Amygdala (tissue), 56 donors: Measurements from ENCODE around the gene LMOD1.
"Not testable (repeated sequence)": the region's sequence is repeated elsewhere in the genome, so short reads cannot be mapped to it uniquely, and the experiment has no call there.

ENCODE experiments used
- DNase-seq, 56 donors: peaks; one replicate each; lab custom pipeline; 2025; lab: John Stamatoyannopoulos, UW

LMOD1 gene

DNA sequence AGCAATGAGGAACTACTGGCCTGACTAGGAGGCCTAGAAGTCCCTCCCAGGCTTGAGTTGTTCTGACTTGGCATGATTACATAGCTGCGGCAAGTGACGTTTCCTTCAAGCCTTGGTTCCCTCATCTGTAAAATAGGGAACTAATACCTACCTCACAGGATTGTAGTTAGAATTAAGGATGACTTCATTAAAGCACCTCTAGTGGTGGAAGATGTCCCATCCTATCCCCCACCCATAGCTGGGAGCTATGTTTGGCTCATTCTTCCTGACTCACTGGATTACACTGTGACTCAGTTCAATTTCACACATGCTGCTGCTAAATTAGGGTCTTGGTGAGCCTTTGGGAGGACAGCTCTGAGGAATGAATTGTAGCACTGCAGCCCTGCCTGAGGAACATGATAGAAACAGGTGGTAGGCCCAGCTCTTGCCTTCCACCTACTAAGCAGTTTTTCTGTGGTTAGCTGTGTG is 63.6 kb downstream of the LMOD1 start:
- DNase-seq, result peak in 12 of 56 donors; percentile 25 to 69 (median 52)

DNA sequence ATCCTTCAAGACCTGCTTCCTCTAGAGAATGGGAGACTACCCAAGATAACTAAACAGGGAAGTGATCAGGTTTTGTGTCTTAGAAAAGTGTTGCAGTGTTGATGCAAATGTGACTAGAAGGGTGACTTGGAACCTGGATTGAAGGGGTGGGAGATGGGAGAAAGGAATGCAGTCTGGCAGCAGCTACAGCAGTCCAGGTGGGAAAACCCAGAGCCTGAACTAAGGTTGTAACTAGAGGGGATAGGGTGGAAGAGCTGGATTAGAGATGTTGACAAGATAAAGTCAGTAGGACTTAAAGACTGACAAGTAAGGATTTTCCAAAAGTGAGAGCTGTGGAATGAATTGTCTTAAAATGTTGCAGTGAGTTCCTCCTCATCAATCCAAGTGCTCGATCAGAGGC is 64.7 kb downstream of the LMOD1 start:
- no peak for DNase-seq

DNA sequence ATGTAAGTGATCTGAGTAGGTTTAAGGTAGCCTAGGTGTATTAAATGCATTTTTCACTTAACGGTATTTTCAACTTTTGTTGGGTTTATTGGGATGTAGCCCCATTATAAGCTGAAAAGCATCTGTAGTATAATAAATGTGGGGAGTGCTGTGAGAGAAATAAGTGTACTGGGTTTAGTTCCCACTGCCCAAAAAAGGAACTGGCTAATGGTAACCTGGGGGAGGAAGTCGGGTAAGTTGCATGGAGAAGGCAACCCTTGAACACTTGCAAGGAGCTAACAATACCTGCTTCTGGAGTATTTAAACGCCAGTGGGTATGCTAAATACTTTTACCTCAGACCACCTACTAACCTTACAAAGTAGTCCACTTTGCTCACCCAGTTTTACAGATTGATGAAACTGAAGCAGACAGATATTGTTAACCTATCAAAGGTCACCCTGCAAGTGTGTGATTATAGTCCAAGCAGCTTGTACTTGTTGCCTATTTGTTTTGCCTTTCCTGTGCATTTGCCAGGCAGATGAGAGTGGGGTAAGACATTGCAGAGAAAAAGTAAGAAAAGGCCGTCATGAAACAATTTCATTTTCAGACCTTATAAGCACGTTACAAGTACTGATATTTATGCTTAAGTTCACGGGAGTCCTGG is 65.3 kb downstream of the LMOD1 start:
- no peak for DNase-seq

DNA sequence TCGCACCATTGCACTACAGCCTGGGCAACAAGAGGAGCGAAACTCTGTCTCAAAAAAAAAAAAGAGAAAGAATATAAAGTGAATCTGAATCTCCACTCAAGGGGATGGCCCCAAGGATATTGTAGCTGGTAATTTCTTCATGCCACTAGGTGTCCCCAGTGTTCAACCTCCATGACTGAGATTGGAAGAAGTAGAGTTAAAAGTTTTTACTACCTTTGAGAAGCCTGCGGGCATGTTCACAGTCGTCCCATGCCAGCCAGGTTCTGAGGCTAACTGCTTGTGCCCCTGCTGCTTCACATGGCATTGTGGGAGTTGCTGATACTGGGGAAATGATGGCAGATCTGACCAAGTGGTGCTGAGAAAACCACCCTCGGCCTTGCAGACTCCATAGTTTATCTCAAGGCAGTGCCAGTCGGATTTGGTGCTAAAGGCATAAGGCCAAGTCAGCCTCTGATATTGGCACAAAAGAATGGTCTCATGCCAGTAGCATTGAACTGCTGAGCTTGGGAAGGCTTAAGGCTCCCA is 68.4 kb downstream of the LMOD1 start:
- peak in 22 of 56 donors; percentile 20 to 78 (median 40) for DNase-seq

DNA sequence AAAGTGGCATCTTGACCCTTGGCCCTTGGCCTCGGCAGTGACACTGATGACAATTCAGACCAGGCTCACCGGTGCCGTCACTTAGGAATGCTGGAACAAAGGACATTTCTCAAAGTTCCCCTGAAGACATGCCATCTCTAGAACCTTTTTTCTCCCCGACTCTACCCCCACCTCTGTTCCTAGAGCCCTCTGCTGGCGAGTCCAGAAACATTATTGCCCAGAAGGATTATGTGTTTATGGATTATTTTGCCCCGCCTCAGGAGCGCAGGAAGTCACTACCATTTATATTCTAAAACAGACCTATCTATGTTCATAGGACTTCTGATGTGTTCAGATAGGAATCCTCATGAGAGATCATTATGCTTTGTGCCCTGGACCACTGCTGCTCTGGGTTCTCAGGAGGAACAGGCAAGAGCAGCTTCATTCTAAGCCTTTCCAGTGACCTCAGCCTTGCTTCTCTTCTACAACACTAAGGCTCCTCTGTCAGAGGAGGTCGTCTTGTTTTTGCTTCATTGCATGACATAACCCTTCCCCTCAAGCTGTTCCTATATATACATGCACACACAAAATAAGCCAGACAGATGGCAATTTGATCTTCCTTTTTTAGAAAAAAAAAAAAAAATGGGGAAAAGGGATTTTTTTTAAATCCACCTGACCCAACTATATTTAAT is 70.1 kb downstream of the LMOD1 start:
- DNase-seq, result no peak

DNA sequence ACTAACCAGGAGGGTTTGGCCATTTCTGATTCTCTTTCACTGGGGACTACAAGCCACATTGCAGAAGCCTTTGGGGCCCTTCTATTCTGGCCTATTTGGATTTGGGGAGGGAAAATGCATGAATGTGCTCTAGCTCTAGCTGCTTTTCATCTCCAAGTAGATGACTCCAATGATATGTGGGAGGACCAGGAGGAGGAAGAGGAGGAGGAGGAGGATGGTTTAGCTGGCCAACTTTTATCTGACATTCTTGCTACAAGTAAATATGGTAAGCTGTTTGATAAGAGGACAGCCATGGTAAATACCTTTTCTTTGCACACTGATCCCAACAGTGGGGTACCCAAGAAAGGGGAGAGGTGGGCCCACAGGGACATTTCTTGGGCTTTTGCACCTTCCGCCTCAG is 71.7 kb downstream of the LMOD1 start:
- DNase-seq, result no peak

DNA sequence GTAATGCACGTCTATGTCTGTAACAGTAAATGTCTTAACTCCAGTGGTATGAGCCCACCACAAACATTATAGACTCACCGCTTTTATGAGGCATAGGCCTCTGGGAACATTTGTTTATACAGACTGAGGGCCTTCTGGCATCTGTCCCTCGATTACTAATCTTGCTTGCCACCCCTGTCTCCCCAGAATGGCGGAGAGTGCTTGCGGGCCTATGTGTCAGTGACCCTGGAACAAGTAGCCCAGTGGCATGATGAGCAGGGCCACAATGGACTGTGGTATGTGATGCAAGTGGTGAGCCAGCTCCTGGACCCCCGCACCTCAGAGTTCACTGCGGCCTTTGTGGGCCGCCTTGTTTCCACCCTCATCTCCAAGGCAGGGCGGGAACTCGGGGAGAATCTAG is 76.0 kb downstream of the LMOD1 start:
- DNase-seq, result no peak

DNA sequence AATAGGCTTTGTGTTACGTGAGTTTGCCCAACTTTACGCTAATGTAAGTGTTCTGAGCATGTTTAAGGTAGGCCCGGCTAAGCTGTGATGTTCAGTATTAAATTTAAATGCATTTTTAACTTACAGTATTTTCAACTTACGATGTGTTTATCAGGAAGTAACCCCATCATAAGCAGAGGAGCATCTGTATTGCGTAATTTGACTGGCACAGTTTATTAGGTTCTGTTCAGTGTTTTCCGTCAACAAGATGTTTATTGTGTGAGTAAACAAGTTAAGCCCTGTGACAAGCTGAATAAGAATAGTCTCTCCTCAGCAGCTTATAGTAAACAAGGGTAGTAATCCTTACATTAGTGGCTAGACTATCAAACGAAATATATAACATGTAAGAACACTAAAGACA is 84.9 kb downstream of the LMOD1 start:
- DNase-seq, result no peak

DNA sequence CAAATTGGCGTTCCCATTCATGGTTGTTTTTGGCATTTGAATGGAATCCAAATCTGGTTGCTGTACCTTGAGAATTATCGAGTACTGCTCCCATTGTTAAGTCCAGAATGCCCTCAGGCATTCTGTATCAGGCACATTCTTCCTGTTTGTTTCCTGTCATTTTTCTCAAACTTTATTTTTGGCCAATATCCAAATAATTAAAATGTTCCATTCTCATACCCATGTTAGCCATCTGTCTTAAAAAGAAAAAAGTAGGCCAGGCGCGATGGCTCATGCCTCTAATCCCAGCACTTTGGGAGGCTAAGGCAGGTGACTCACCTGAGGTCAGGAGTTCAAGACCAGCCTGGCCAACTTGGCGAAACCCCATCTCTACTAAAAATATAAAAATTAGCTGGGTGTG is 86.9 kb downstream of the LMOD1 start:
- no peak for DNase-seq

DNA sequence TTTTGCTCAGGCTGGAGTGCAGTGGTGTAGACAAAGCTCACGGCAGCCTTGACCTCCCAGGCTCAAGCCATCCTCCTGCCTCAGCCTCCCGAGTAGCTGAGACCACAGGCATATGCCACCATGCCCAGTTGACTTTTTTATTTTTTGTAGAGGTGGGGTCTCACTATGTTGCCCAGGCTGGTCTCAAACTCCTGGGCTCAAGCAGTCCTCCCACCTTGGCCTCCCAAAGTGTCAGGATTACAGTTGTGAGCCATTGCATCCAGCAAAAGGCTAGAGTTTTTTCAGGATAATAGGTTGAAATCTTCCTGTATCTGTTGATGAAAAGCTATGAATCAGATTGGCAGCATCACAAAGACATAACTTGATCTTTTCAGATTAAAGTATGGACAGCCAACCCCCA is 89.6 kb downstream of the LMOD1 start:
- not testable (repeated sequence) for DNase-seq

DNA sequence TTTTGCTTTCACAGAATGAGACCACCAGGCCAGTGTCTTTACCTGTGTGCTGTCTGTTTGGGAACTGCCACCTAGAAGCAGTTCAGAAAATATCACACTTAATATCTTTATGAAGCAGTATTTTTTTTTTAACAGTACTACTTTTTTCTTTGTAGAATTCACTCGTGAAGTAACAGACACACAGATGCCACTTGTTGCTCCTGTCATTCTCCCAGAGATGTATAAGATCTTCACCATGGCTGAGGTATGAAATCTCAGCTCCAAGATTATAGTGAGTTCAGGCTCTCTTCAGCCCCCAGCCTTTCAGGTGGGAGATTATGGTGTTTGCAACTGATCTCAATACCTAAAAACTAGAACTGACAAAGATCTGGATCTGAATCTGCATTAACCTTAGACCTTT is 94.4 kb downstream of the LMOD1 start:
- no peak for DNase-seq

DNA sequence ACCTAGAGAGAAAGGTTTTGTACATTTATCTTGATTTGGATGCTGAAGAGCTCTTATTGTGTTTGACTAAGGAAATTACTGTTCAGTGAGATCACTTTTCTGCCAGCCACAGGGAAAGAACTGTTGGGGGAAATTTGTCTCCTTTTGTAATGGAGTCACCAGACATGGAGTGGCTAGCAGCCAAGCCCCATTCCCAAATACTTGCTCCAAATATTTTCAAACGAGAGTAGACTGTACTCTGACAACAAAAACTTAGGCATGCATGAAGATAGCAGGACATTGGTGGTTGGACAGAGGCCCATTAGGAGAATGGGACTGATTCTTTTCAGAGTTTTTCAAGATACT is 96.3 kb downstream of the LMOD1 start:
- DNase-seq, result no peak

DNA sequence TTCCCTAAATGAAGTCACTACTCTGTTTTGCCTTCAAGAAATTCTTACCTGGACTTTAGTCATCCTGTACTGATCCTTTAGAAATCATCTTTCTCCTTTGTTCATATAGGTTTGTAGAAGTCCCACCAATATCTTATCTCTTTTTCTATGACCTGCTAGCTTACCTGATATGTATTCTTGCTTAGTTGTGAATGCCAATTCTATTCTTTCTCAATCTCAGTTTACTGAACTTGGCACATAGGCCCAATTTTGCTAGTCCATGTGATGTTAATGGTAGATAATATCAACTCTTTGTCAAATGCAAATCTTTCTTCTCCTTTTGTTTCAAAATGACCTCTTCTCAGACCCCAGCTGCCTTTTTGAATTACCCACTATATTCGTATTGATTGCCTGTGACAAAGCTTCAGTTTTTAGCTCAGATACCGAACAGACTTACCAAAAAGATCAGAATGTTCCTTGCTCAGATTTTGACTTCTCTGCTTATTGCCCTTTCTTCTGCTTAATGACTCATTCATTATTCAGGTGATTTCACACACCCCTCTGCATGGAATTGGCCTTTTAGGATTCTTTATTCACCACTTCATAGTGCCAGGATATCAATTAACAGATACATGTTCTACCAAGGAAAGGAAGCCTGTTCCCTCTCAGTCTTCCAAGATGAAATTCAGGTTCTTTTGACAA is 96.8 kb downstream of the LMOD1 start:
- no peak for DNase-seq

DNA sequence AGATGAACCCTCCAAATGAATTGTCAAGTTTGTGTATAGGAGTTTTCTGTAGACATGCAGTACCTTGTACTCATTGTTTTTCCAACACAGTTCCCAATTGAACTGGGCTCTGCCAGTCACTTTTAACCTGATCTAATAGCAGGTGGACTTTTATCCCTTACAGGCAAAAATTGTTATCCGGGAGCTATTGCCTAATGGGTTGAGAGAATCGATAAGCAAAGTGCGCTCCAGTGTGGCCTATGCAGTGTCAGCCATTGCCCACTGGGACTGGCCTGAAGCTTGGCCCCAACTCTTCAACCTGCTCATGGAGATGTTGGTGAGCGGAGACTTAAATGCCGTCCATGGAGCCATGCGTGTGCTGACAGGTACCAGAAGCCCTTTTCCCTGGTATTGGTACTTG is 98.1 kb downstream of the LMOD1 start:
- DNase-seq, result no peak

DNA sequence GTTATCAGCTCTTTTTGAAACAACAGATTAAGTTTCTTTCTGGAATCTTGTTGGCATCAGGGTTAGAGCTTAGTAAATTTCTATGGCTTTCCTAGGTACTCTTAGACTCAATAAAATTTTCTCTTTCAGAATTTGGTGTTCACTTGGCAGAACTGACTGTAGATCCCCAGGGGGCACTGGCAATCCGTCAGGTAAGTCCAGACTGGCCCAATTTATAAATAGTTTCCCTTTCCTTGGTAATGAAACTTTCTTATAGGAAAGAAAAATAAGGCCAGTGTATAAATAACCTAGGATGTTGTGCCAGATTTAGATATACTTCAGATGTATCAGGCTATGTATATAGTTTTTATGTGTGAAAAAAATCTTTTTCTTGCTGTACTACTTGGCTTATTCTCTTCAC is 99.2 kb downstream of the LMOD1 start:
- no peak for DNase-seq
